Measurements from ENCODE around the gene FLVCR2.

FLVCR2 gene

DNA sequence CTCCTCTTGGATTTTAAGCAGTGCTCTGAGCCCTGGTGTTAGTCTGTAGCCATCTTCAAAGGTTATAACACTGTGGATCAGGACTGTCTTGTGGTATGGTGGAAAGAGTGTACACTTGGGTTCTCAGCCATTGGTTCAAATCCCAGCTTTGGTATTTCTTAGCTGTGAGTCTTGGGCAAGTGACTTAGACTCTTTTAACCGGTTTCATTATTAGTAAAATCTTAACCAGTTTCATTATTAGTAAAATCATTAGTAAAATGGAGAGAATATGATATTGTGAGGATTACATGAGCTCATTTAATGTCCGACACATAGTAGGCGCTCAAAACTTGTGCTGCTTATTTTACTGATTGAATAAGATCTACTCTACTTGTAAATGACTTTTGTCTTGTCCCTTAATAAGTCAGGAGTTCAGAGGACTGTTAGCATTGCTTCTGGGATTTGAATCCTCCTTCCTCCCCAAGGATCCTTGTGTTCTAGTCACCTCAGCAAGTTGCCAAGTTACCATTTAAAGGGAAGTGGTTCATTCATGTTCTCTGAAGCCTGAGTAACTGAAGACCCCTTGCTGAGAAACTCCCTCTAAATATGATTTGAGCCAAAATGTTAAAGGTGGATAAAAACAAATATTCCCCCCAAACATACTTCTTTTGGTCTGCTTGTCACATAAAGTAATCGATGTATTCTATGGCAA is 95.1 kb downstream of the FLVCR2 start:
- no peak for TF ChIP-seq EZH2phosphoT487 (IDR thresholded peaks at IDR 0.05; ENCODE audit: borderline replicate concordance, low read length)
- TF ChIP-seq, protein P1, sequence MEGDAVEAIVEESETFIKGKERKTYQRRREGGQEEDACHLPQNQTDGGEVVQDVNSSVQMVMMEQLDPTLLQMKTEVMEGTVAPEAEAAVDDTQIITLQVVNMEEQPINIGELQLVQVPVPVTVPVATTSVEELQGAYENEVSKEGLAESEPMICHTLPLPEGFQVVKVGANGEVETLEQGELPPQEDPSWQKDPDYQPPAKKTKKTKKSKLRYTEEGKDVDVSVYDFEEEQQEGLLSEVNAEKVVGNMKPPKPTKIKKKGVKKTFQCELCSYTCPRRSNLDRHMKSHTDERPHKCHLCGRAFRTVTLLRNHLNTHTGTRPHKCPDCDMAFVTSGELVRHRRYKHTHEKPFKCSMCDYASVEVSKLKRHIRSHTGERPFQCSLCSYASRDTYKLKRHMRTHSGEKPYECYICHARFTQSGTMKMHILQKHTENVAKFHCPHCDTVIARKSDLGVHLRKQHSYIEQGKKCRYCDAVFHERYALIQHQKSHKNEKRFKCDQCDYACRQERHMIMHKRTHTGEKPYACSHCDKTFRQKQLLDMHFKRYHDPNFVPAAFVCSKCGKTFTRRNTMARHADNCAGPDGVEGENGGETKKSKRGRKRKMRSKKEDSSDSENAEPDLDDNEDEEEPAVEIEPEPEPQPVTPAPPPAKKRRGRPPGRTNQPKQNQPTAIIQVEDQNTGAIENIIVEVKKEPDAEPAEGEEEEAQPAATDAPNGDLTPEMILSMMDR (IDR thresholded peaks at IDR 0.05; ENCODE audit: low read depth, low read length, poor library complexity, severe bottlenecking), result no peak
- no peaks in the 10 kb centered on the region for H3K9me2 ChIP-seq (replicated peaks; ENCODE audit: control insufficient read depth, low read length)

DNA sequence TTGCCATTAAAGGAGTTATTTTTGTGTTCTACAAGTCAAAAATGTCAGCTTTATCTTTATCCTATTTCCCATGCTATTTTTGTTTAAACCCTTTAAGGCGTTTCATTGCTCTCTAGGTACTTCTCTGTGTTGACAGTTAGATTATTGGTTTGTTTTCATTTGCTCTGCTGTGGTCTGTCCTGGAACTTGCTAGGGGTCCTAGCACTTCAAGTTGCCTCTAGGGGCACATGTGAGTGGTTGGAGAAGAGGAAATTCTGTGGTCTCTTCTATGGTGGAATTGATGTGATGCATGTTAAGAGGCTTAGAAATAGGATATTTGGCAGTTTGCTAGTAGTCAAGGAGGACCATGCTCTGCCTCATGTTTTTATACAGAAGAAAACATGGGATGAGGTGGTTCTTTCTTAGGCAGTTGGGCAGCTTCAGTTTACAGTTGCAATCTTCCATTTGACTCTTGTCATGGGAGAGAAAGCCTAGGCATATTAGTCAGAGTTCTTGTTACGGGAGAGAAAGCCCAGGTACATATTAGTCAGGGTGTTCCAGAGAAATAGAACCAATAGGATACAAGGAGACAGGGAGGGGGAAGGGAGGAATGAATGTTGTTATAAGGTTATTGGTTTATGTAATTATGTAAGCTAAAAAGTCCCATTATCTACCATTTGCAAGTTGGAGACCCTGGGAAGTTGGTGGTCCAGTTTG is 97.0 kb downstream of the FLVCR2 start:
- H3K36me3 ChIP-seq (ENCODE audit: control insufficient read depth, low read length), result peaks cover 22% of the 10 kb centered on the region
- 0 out of 2 replicates have a peak, but pooled peaks cover 4% of the 10 kb centered on the region for H3K79me2 ChIP-seq (ENCODE audit: control insufficient read depth, low read length)
- no peak overlapping the region for H3K4me3 ChIP-seq (ENCODE audit: low read length)
- no peak overlapping the region for H3K4me2 ChIP-seq (ENCODE audit: low read length)
- H3K4me1 ChIP-seq (ENCODE audit: control insufficient read depth, low read length), result 0 out of 2 replicates have a peak, but pooled peaks cover 1% of the 10 kb centered on the region
- no peaks in the 10 kb centered on the region for H3K9me2 ChIP-seq (replicated peaks; ENCODE audit: control insufficient read depth, low read length)
- TF ChIP-seq EZH2phosphoT487 (IDR thresholded peaks at IDR 0.05; ENCODE audit: borderline replicate concordance, low read length), result no peak
- TF ChIP-seq, protein P1 (IDR thresholded peaks at IDR 0.05; ENCODE audit: low read depth, low read length, poor library complexity, severe bottlenecking), result peak; percentile 43
- no peak overlapping the region for H3K27ac ChIP-seq (ENCODE audit: low read depth, low read length)
- H3K27me3 ChIP-seq (ENCODE audit: control insufficient read depth, low read length), result no peaks in the 10 kb centered on the region
- no peaks in the 10 kb centered on the region for H4K20me1 ChIP-seq (ENCODE audit: control insufficient read depth, insufficient read depth, low read depth, low read length)
- no peaks in the 10 kb centered on the region for H3K9me3 ChIP-seq (ENCODE audit: control insufficient read depth, insufficient read depth, low read length)
- H3F3A ChIP-seq (ENCODE audit: control insufficient read depth, insufficient read depth), result no peaks in the 10 kb centered on the region

More for the DNA sequence above, 95.1 kb downstream of the FLVCR2 start:
- H3F3A ChIP-seq (ENCODE audit: control insufficient read depth, insufficient read depth), result no peaks in the 10 kb centered on the region
- no peaks in the 10 kb centered on the region for H3K9me3 ChIP-seq (ENCODE audit: control insufficient read depth, insufficient read depth, low read length)
- no peak overlapping the region for H3K4me2 ChIP-seq (ENCODE audit: low read length)
- H3K27me3 ChIP-seq (ENCODE audit: control insufficient read depth, low read length), result no peaks in the 10 kb centered on the region
- peaks cover 38% of the 10 kb centered on the region for H3K36me3 ChIP-seq (ENCODE audit: control insufficient read depth, low read length)
- H3K79me2 ChIP-seq (ENCODE audit: control insufficient read depth, low read length), result 0 out of 2 replicates have a peak, but pooled peaks cover 4% of the 10 kb centered on the region
- H4K20me1 ChIP-seq (ENCODE audit: control insufficient read depth, insufficient read depth, low read depth, low read length), result no peaks in the 10 kb centered on the region
- H3K4me3 ChIP-seq (ENCODE audit: low read length), result no peak overlapping the region
- H3K27ac ChIP-seq (ENCODE audit: low read depth, low read length), result no peak overlapping the region
- 0 out of 2 replicates have a peak, but pooled peaks cover 4% of the 10 kb centered on the region for H3K4me1 ChIP-seq (ENCODE audit: control insufficient read depth, low read length)

DNA sequence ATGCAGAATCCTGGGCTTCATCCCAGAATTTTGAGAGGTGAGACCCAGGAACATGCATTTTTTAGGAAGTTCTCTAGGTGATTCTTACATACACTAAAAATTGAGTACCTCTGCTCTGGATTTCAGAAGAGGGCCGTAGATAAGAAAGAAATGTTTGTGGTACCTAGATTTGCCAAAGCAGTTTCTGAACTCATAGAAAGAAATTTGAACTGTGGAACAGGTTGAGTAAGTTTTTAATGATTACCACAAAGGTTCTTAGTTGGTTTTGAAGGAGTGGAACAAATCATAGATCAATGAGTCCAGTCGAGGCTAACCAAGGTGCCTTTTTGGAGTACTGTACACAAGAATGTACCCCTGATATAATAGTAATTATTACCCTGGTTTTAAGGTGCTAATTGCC is 107.5 kb downstream of the FLVCR2 start:
- Histone ChIP-seq H4K20me1 (ENCODE audit: control insufficient read depth, insufficient read depth, low read depth, low read length) (no peaks in the 10 kb centered on the region), H3F3A (ENCODE audit: control insufficient read depth, insufficient read depth) (no peaks in the 10 kb centered on the region), H3K4me2 (ENCODE audit: low read length) (no peak overlapping the region), H3K27me3 (ENCODE audit: control insufficient read depth, low read length) (no peaks in the 10 kb centered on the region), H3K79me2 (ENCODE audit: control insufficient read depth, low read length) (no peaks in the 10 kb centered on the region), H3K4me1 (ENCODE audit: control insufficient read depth, low read length) (no peaks in the 10 kb centered on the region), H3K9me2 (replicated peaks; ENCODE audit: control insufficient read depth, low read length) (no peaks in the 10 kb centered on the region), H3K4me3 (ENCODE audit: low read length) (no peak overlapping the region), H3K27ac (ENCODE audit: low read depth, low read length) (no peak overlapping the region), H3K9me3 (ENCODE audit: control insufficient read depth, insufficient read depth, low read length) (no peaks in the 10 kb centered on the region), H3K36me3 (ENCODE audit: control insufficient read depth, low read length) (peaks cover 39% of the 10 kb centered on the region)
- TF ChIP-seq EZH2phosphoT487 (IDR thresholded peaks at IDR 0.05; ENCODE audit: borderline replicate concordance, low read length), result no peak
- TF ChIP-seq, protein P1 (IDR thresholded peaks at IDR 0.05; ENCODE audit: low read depth, low read length, poor library complexity, severe bottlenecking), result no peak

Measured in DOHH2 (cell line).